ENCODE measurements around the gene SFTA2. TPM values are rescaled to one million over a fixed set of nuclear protein-coding genes. Genes with fewer than 3 reads are reported as not detected.

Gene SFTA2
- total RNA-seq, 2 donors from 2014 or later = not detected

- H3K4me3 ChIP-seq (ENCODE audit: low read length) = no peak overlapping the region
- H3K9ac ChIP-seq (ENCODE audit: extremely low read depth, low read length, poor library complexity, severe bottlenecking) = no peak overlapping the region
- H3K4me3 Mint-ChIP-seq = no peak overlapping the region
- TF ChIP-seq, protein P1, sequence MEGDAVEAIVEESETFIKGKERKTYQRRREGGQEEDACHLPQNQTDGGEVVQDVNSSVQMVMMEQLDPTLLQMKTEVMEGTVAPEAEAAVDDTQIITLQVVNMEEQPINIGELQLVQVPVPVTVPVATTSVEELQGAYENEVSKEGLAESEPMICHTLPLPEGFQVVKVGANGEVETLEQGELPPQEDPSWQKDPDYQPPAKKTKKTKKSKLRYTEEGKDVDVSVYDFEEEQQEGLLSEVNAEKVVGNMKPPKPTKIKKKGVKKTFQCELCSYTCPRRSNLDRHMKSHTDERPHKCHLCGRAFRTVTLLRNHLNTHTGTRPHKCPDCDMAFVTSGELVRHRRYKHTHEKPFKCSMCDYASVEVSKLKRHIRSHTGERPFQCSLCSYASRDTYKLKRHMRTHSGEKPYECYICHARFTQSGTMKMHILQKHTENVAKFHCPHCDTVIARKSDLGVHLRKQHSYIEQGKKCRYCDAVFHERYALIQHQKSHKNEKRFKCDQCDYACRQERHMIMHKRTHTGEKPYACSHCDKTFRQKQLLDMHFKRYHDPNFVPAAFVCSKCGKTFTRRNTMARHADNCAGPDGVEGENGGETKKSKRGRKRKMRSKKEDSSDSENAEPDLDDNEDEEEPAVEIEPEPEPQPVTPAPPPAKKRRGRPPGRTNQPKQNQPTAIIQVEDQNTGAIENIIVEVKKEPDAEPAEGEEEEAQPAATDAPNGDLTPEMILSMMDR (conservative IDR thresholded peaks at IDR 0.05) = no peak
- peaks cover 22% of the 10 kb centered on the region for H3K4me1 Mint-ChIP-seq
- H3K27ac Mint-ChIP-seq = no peak overlapping the region
- no peaks in the 10 kb centered on the region for H3K4me1 ChIP-seq (ENCODE audit: control insufficient read depth, insufficient read depth, low read length)
- H3K27ac ChIP-seq (ENCODE audit: low read depth, low read length) = no peak overlapping the region
- H3K9me3 ChIP-seq (ENCODE audit: control insufficient read depth, low read length) = no peaks in the 10 kb centered on the region
- H3K27me3 ChIP-seq (ENCODE audit: control insufficient read depth, insufficient read depth, low read length, poor library complexity, severe bottlenecking) = peaks cover 25% of the 10 kb centered on the region
- peaks cover 71% of the 10 kb centered on the region for H3K27me3 Mint-ChIP-seq (ENCODE audit: insufficient read depth)
- DNase-seq = no peak
- H3K36me3 Mint-ChIP-seq (ENCODE audit: low read depth) = no peaks in the 10 kb centered on the region
- peaks cover 2% of the 10 kb centered on the region for H3K9me3 Mint-ChIP-seq
- 89 to 90% methylated on average over 1 to 5 of the region's 5 CpGs for WGBS, 2 experiments (ENCODE audit: insufficient coverage in 1 of 2, insufficient read length in 1 of 2)
- no peaks in the 10 kb centered on the region for H3K36me3 ChIP-seq (ENCODE audit: control insufficient read depth, insufficient read depth, low read length)
Measured at GRCh38 chr6:30951907-30952469, 20.0 kb upstream of the SFTA2 start.

DNA sequence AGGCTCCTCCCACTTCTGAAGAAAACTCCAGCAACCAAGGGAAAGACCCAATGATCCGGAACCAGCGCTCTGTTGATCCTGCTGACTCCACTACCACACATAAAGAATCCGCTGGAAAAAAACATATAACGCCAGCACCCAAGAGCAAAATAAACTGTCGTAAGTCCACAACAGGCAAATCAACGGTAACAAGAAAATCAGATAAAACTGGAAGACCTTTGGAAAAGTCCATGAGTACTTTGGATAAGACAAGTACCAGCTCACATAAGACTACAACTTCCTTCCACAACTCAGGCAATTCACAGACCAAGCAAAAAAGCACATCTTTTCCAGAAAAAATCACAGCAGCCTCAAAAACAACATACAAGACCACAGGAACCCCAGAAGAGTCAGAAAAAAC lies 16.8 kb upstream of the SFTA2 start:
- TF ChIP-seq, protein P1 (conservative IDR thresholded peaks at IDR 0.05) = no peak
- H3K9ac ChIP-seq (ENCODE audit: extremely low read depth, low read length, poor library complexity, severe bottlenecking) = no peak overlapping the region
- Mint-ChIP-seq H3K4me1 (peaks cover 13% of the 10 kb centered on the region), H3K4me3 (no peak overlapping the region), H3K9me3 (peaks cover 2% of the 10 kb centered on the region), H3K27me3 (ENCODE audit: insufficient read depth) (peaks cover 46% of the 10 kb centered on the region), H3K27ac (no peak overlapping the region), H3K36me3 (ENCODE audit: low read depth) (no peaks in the 10 kb centered on the region)
- H3K4me3 ChIP-seq (ENCODE audit: low read length) = no peak overlapping the region
- H3K27me3 ChIP-seq (ENCODE audit: control insufficient read depth, insufficient read depth, low read length, poor library complexity, severe bottlenecking) = peaks cover 16% of the 10 kb centered on the region
- no peak overlapping the region for H3K27ac ChIP-seq (ENCODE audit: low read depth, low read length)
- H3K9me3 ChIP-seq (ENCODE audit: control insufficient read depth, low read length) = no peaks in the 10 kb centered on the region
- no peaks in the 10 kb centered on the region for H3K4me1 ChIP-seq (ENCODE audit: control insufficient read depth, insufficient read depth, low read length)
- WGBS, 2 experiments (ENCODE audit: insufficient coverage in 1 of 2, insufficient read length in 1 of 2) = 93 to 96% methylated on average over 2 to 6 of the region's 6 CpGs
- H3K36me3 ChIP-seq (ENCODE audit: control insufficient read depth, insufficient read depth, low read length) = no peaks in the 10 kb centered on the region
- DNase-seq = no peak

GRCh38 chr6:30947231-30947630 lies 15.3 kb upstream of the SFTA2 start:
- no peaks in the 10 kb centered on the region for H3K36me3 ChIP-seq (ENCODE audit: control insufficient read depth, insufficient read depth, low read length)
- Mint-ChIP-seq H3K36me3 (ENCODE audit: low read depth) (no peaks in the 10 kb centered on the region), H3K27me3 (ENCODE audit: insufficient read depth) (peaks cover 32% of the 10 kb centered on the region), H3K4me3 (no peak overlapping the region), H3K9me3 (peaks cover 2% of the 10 kb centered on the region), H3K4me1 (peaks cover 18% of the 10 kb centered on the region), H3K27ac (no peak overlapping the region)
- no peaks in the 10 kb centered on the region for H3K9me3 ChIP-seq (ENCODE audit: control insufficient read depth, low read length)
- H3K27ac ChIP-seq (ENCODE audit: low read depth, low read length) = no peak overlapping the region
- 91 to 96% methylated on average over 4 of the region's 4 CpGs for WGBS, 2 experiments (ENCODE audit: insufficient coverage in 1 of 2, insufficient read length in 1 of 2)
- H3K4me3 ChIP-seq (ENCODE audit: low read length) = no peak overlapping the region
- TF ChIP-seq, protein P1 (conservative IDR thresholded peaks at IDR 0.05) = no peak
- peaks cover 5% of the 10 kb centered on the region for H3K27me3 ChIP-seq (ENCODE audit: control insufficient read depth, insufficient read depth, low read length, poor library complexity, severe bottlenecking)
- no peaks in the 10 kb centered on the region for H3K4me1 ChIP-seq (ENCODE audit: control insufficient read depth, insufficient read depth, low read length)
- no peak overlapping the region for H3K9ac ChIP-seq (ENCODE audit: extremely low read depth, low read length, poor library complexity, severe bottlenecking)
- no peak for DNase-seq

Data from endodermal cell (in vitro differentiated cells).